GM20431 (cell line): Measurements from ENCODE around the gene GRIN3B.

ENCODE experiments used
- in situ Hi-C: fragments of 300-500 bp; cut with MseI, MboI; formaldehyde crosslinking; loops from one replicate; pipeline ENCODE4 v1.15.0; 2020; ENCODE audit warnings: low sequenced_read_pairs; ENCODE audit not compliant: unreplicated experiment

GRIN3B gene

DNA sequence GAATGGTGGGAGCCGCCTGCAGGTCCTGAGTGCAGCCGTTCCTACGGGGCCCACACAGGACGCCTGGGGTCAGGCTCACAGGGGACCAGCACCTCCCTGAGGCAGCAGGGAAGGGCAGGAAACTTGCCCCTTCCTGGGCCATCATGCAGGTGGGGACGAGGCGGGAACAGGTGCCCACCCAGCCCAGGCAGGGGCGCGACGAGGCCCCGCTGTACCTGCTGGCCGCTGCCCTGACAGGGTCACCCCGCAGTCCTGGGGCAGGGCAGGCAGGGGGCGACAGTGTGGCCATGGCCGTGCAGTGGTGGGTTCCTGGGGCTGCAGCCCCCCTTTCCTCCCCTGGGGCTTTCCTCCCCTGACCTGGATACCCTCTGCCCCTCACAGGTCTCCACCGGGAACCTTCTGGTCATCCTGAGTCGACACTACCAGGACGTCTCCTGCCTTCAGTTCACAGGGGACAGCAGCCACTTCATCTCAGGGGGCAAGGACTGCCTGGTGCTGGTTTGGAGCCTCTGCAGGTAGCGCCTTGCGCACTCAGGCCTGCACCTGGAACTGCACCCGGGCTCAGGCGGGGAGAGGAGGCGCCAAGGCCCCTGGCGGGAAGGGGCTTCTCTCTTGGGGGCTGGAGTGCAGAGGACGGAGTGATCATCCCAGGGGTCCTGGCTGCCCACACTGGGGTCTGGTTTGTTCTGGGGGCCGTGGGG lies 10.7 kb upstream of the GRIN3B start:
- in situ Hi-C loops = loop anchor here (5.0 kb wide), 1 partner anchor 67 kb away; no protein-coding TSS in a partner anchor

DNA sequence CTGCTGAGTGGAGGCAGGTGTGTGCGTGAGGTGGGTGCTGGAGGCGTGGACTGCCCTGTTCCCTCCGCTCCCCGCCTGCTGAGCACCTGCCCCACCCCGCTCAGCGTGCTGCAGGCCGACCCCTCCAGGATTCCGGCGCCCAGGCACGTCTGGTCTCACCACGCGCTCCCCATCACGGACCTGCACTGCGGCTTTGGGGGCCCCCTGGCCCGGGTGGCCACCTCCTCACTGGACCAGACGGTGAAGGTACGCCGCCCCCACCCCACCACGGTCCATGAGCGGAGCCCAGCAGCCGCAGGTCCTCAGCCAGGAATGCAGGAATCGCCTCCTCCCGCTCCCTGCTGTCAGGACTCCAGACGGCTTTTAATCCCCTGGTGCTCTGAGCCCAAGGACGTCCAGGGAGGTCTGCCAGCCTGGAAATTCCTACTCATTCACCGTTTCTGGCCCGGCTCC lies 10.1 kb upstream of the GRIN3B start:
- in situ Hi-C loops = no loop called here

DNA sequence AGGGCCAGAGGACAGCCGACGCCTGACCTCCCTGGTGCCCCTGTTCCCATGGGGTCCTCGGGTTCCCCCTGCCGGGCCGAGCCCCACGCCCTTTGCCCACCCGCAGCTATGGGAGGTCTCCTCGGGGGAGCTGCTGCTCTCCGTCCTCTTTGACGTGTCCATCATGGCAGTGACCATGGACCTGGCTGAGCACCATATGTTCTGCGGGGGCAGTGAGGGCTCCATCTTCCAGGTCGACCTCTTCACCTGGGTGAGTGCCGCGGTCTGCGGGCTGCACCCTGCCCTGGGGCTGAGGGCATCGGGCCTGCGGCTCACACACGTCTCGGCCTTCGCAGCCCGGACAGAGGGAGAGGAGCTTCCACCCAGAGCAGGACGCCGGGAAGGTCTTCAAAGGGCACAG lies 9.5 kb upstream of the GRIN3B start:
- in situ Hi-C loops = no loop called here

DNA sequence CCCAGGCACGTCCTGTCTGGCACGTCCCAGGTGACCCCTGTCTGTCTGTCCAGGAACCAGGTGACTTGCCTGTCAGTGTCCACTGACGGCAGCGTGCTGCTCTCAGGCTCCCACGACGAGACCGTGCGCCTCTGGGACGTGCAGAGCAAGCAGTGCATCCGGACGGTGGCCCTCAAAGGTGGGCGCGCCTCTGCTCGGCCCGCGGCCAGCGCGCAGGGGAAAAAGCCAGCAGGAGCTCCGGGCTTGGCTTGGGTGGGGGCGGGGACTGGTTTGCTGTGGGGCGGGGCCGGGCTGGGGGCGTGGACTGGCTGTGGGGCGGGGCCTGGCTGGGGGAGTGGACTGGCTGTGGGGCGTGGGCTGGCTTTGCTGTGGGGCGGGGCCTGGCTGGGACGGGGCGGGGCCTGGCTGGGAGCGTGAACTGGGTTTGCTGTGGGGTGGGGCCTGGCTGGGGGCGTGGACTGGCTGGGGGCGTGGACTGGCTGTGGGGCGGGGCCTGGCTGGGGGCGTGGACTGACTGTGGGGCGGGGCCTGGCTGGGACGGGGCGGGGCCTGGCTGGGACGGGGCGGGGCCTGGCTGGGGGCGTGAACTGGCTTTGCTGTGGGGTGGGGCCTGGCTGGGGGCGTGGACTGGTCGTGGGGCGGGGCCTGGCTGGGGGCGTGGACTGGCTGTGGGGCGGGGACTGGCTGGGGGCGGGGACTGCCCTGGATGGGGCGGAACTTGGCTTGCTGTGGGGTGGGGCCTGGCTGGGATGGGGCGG lies 8.9 kb upstream of the GRIN3B start:
- in situ Hi-C loops = no loop called here

DNA sequence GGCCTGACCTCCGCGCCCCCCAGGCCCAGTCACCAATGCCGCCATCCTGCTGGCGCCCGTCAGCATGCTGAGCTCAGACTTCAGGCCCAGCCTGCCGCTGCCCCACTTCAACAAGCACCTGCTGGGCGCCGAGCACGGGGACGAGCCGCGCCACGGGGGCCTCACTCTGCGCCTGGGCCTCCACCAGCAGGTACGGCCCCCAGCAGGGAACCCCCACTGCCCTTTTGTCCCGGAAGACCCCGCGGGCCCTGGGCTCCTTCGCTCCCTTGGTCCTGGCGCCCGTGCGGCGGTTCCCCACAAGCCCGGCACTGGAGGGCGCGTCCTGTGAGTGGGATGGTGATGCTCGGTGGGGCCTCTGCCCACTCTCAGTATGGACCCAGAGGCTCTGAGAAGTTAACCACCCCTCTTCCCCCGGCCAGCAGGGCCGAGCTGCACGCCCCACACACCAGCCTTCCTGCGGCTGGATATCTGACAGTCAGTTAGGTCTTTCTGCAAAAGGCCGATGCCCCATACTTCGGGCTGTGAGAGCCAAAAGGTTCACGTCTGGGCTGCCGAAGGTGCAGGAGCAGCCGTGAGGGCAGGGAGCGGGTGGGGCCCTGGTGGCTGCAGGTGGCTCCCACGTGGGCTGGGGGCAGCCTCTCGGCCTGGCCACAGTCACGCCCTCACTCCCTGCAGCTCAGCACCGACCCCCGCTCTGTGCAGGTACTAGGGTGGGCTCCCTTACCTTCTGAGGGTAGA lies 8.1 kb upstream of the GRIN3B start:
- in situ Hi-C loops = no loop called here

DNA sequence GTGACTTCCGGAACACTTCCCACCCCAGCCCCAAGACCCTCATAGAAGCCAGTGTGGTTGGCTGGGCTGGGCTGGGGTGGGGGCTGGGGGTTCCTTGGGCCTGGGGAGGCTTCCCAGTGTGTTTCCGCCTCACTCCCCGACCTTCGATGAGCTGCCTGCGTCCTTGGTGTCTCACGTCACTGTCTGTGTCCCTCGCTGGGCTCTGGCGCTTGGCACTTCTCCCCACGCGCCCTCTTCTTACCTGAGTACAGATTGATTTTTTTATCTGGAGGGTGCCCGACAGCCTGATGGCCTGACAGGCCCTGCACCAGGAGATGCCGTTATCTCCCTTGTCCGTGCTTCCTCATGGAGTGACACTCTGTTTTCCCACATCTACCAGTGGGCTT lies 7.6 kb upstream of the GRIN3B start:
- in situ Hi-C loops = no loop called here

DNA sequence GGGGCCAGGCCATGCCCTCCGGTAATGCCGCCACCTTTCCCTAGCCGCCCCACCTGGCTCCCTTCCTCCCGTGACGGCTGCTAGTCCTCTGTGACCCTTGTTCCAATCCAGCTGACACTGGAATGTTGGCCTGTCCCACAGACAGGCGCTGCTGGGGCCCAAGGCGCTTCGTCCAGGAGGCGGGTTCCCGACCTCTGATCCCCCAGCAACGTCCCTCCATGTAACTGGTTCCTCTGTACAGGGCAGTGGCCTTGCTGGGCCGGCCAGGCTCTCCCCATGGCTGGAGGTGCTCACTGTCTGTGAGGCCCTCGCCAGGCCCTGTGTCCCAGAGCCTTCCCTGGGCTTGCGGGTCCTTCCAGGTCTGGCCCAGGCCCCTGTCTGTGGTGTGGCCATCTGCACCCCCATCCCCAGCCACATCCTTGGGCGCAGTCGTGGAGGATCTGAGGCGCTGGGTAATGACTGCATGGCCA lies 6.8 kb upstream of the GRIN3B start:
- in situ Hi-C loops = no loop called here

DNA sequence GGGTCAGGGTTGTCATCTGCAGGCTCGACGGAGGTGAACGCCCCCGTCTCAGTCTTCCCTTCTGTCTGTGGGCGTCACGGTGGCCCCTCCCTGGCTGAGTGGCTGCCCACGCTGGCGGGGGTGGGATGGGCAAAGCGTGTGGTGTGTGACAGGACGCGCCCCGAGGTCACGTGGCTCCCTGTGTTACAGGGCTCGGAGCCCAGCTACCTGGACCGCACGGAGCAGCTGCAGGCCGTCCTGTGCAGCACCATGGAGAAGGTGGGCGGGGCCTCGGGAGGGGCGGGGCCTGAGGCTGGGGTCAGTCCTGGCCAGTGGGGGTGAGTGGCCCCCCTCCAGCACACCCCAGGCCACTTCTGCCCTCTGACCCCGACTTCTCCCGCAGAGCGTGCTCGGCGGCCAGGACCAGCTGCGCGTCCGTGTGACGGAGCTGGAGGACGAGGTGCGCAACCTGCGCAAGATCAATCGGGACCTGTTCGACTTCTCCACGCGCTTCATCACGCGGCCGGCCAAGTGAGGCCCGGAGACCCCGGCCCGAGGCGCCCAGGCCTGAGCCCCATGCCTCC lies 6.3 kb upstream of the GRIN3B start:
- in situ Hi-C loops = no loop called here

DNA sequence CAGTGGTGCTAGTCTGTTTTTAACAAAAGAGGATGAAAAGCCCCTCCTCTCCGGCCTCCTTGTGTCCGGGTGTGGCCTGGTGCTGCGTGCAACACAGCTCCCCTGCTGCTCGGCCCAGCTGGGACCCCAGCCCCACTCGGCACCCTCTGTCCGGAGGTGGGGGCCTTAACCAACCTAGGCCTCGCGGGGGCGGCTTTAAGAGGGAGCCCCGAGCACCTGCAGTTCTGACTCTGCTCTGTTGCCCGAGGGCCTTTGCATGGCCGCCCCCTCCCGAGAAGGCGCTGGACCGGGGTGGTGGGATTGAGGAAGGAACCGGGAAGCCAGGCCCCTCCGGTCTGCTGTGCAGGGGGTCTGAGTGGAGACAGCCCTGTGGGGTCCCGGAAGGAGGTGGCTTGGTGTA lies 5.7 kb upstream of the GRIN3B start:
- in situ Hi-C loops = no loop called here

DNA sequence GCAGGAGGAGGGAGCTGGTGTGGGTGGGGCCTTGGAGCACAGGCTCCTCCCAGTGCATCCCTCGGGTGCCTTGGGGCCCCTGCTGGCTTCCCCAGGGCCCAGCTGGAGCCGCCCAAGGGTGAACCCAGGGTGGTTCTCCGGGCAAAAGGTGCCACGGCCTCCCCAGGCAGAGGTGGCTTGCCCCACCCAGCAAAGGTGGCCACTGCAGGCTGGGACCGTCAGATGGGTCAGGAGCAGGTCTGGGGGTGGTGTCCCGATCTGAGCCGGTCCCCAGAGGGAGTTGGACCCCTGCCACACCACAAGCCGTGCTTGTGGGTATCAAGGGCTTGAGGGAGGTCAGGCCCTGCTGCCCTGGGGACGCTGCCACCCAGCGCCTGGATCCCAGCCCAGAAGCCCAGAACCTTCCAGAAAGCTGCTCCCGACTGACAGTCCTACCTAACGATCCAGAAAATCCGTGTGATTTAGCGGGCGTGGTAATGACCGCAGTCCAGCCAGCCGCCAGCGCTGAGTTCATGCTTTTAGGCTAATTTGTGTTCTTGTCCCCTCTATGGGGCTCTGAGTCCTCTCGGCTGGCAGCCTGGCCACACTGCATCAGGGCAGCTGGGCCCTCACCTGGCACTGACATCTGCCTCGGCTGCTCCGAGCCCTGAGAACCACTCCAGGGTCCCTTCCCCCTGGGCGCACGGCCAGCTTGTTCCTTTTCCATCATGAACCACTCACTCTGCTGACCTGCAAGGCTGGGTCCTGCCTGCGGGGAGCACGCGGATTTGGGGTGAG lies 5.0 kb upstream of the GRIN3B start:
- in situ Hi-C loops = no loop called here

DNA sequence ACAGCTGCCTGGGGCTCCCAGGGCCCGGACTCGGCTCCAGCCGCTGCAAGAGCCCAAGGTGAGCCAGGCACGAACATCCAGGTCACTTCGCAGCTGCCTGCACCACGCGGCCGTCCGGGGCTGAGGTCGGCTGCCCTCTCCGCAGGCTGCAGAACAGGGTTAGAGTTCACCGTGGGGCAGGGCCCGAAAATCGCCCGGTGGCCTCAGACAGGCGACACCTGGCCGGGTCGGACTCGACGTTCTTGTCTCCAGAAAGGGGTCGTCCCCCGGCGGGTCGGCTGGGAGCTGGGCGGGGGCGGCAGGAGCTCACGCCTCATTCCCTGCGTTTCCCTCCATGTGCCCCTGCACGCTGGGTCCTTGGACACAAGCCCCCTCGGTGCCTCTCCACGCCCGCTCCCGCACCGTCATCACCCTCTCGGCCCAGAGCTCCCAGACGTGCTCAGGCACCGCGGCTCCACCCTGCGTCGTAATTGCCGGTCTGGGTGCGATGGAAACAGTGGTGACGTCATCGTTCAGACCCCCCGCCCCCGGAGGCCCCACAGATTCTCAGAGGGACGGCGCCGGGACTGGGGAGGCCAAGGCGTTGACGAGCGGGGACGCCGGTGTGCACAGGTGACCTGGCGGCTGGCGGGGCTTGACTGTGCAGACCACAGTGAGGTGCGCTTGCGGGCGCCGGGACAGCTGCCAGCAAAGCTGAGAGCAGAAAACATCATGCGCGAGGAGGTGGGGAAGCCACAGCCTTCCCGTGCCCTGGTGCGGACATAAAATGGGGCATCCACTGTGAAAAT lies 4.0 kb upstream of the GRIN3B start:
- in situ Hi-C loops = no loop called here

DNA sequence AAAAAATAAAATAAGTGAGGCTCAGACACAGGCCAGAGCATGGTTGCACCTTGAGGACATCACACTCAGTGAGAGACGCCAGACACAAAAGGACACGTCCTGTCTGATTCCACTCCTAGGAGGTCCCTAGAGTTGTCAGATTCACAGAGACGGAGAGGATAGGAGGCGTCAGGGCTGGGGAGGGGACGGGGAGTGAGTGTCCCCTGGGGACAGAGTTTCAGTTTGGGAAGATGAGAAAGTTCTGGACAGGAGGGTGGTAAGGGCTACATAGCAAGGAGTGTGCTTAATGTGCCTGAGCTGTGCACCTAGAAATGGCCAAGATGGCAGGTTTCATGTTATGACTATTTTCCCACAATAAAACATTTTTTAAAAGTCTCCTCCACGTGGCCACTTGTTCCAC lies 2.2 kb upstream of the GRIN3B start:
- in situ Hi-C loops = no loop called here

DNA sequence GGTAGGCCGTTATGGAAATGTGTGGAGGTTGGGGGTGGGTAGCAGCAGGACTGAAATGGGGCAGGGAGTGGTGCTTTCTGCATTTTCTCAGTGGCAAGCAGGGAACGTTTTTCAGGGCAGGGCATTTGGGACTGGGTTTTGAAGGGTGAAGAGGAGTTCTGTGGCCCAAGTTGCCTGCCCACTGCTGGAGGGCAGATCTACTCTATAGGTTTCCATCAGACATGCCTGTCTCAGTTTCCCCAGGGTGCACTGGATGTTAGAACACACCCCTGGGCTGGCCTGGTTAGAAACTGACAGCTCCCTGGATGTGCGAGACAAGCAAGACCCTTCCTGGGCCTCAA lies 870 bp upstream of the GRIN3B start:
- in situ Hi-C loops = no loop called here

DNA sequence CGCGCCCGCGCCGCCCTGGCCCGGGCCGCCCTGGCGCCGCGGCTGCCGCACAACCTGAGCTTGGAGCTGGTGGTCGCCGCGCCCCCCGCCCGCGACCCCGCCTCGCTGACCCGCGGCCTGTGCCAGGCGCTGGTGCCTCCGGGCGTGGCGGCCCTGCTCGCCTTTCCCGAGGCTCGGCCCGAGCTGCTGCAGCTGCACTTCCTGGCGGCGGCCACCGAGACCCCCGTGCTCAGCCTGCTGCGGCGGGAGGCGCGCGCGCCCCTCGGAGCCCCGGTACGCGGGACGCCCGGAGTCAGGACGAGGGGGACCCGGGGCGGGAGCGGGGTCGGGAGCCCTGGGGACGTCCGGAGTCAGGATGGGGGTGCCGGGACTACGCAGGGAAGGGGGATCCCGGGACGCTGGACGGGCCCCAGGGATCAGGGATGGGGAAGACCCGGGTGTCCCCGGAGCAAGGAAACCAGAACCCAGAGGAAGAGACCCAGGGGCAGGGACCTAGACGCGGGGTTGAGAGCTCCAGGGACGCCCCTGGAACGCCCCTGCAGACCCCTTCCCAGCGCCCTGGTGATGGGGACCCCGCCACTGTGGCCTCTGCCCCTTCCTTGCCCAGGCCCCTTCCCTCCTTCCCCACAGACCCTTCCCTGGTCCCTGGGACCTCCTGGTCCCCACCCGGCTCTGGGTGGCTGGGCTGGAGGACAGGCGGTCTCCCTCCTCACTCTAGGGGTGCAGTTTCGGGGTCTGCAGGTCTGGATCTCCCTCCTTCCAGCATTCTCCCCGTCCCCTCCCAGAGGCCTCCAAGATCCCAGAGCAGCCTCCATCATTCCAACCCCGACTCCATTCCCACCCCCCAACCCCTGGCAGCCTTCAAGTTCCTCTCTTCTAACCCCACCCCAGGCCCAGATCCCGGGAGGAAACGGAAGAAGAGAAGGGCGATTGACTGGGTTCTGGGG lies 645 bp downstream of the GRIN3B start:
- in situ Hi-C loops = no loop called here

DNA sequence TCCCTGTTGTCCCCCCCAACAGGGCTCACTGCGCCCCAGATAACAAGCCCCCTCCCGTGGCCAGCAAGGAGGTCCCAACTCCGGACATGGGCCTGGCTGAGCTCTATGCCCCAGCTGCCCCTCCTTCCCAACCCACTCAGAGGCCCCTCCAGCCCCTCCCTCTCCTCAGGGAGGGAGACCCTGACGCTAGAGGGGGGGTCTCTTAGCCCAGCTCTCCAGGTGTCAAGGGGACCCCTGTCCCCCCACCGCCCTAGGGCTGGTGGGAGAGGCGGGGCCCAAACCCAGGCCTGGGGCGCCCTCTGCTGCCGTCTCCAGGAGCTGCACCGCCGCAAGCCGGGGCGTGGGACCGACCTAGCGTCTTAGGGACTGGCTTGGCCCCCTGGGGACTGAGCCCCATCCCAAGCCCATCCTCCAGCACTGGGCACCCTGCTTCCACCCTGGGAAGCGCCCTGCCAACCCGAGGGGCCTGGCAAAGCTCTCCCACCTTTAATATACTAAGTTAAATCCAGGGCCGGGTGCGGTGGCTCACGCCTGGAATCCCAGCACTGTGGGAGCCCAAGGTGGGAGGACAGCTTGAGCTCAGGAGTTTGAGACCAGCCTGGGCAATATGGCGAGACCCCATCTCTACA lies 1.4 kb downstream of the GRIN3B start:
- in situ Hi-C loops = no loop called here

DNA sequence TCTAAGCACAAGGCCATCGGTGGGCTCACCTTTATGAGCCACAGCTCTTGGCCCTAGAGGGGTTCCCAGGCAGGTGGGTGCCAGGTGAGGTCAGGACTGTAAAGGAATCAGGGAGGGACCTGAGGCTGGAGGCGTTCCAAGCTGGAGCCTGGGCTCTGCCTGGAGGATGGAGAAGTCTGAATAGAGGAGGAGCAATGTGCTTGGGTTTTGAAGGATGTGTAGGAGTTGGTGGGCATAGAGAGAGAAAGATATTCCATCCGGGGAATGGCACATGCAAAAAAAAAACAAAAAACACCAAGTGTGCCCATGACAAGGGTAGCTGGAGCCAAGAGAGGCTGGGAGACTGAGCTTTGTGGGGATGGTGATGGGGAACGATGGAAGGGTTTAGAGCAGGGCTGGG lies 2.4 kb downstream of the GRIN3B start:
- in situ Hi-C loops = no loop called here

DNA sequence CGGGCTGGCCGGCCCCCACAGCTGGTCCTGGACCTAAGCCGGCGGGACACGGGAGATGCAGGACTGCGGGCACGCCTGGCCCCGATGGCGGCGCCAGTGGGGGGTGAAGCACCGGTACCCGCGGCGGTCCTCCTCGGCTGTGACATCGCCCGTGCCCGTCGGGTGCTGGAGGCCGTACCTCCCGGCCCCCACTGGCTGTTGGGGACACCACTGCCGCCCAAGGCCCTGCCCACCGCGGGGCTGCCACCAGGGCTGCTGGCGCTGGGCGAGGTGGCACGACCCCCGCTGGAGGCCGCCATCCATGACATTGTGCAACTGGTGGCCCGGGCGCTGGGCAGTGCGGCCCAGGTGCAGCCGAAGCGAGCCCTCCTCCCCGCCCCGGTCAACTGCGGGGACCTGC lies 3.1 kb downstream of the GRIN3B start:
- in situ Hi-C loops = no loop called here
